GM12878 (cell line): ENCODE data around the gene FLT1. TPM values are rescaled to one million over a fixed set of nuclear protein-coding genes. Genes with fewer than 3 reads are reported as not detected.

Source experiments
- ATAC-seq: fragments of 200-7000 bp; cut with Tn5 transposase; 3 replicates; pipeline ENCODE4 v1.9.1; 2020; ENCODE audit warnings: mild to moderate bottlenecking, moderate library complexity
- BruUV-seq: library from RNA; stranded (reverse); fragments of 400-500 nt; replicated peaks from 2 replicates; lab custom pipeline; 2021; lab: Mats Ljungman, UMichigan
- CTCF ChIA-PET: fragments of 300-600 bp; sonication (Branson Sonifier 250); formaldehyde crosslinking; extraction: SDS; loops from one replicate; lab custom pipeline; 2021; ENCODE audit warnings: inconsistent platforms; lab: Yijun Ruan, JAX
- POLR2A ChIA-PET: fragments of 350-600 bp; formaldehyde crosslinking; extraction: SDS; loops from one replicate; lab custom pipeline; 2021; ENCODE audit warnings: inconsistent platforms; lab: Charles Lee
- RAD21 ChIA-PET: fragments of 300-600 bp; sonication (Branson Sonifier 250); formaldehyde crosslinking; loops from one replicate; lab custom pipeline; 2023; ENCODE audit warnings: antibody characterized with exemption; ENCODE audit not compliant: unreplicated experiment; lab: Charles Lee
- SMC1A ChIA-PET: fragments of 300-600 bp; sonication (Branson Sonifier 250); formaldehyde crosslinking; loops from one replicate; lab custom pipeline; 2023; ENCODE audit not compliant: unreplicated experiment, uncharacterized antibody; lab: Charles Lee
- DNase-seq: peaks from one replicate; pipeline ENCODE4 v3.0.0-alpha.2; 2011; ENCODE audit warnings: low read depth, low spot score
- FAIRE-seq: peaks from 3 replicates; lab custom pipeline; 2011; peaks lifted over from hg19 to GRCh38; lab: Jason Lieb, UNC
- H2AFZ ChIP-seq: 2 replicates; pipeline ENCODE4 v1.6.0; 2011; ENCODE audit warnings: low read depth, low read length, control low read depth; ENCODE audit not compliant: control insufficient read depth
- H3K27ac ChIP-seq: 2 replicates; pipeline ENCODE4 v1.5.1; 2011; ENCODE audit warnings: control low read depth; ENCODE audit not compliant: control insufficient read depth, insufficient read depth
- H3K27me3 ChIP-seq, 2 experiments: replicated peaks in 1 of 2; 2 replicates each; pipeline versions ENCODE4 v1.6.0 to v1.6.1; 2011; ENCODE audit warnings: low read length in 1 of 2; ENCODE audit not compliant: control insufficient read depth in 2 of 2, insufficient read depth in 2 of 2
- H3K36me3 ChIP-seq, 2 experiments: 2 replicates each; pipeline ENCODE4 v1.5.1; 2011; ENCODE audit warnings: low read length in 1 of 2; ENCODE audit not compliant: control insufficient read depth in 2 of 2, insufficient read depth in 2 of 2
- H3K4me1 ChIP-seq: 2 replicates; pipeline ENCODE4 v1.6.1; 2011; ENCODE audit warnings: mild to moderate bottlenecking, low read length, moderate library complexity, mixed read lengths; ENCODE audit not compliant: control insufficient read depth, insufficient read depth
- H3K4me2 ChIP-seq: 2 replicates; pipeline ENCODE4 v1.6.0; 2011; ENCODE audit warnings: control low read depth; ENCODE audit not compliant: control insufficient read depth, insufficient read depth
- H3K4me3 ChIP-seq: fragments of 200-600 bp; sonication (generic); 2 replicates; pipeline ENCODE4 v1.5.1; 2016
- H3K79me2 ChIP-seq: 2 replicates; pipeline ENCODE4 v1.6.0; 2011; ENCODE audit warnings: low read length; ENCODE audit not compliant: control insufficient read depth, insufficient read depth
- H3K9ac ChIP-seq: 2 replicates; pipeline ENCODE4 v1.8.0; 2011; ENCODE audit warnings: low read length, control low read depth, mixed read lengths; ENCODE audit not compliant: control insufficient read depth, insufficient read depth
- H3K9me3 ChIP-seq: replicated peaks from 3 replicates; pipeline ENCODE4 v1.5.1; 2011; ENCODE audit warnings: mild to moderate bottlenecking, low read length; ENCODE audit not compliant: control insufficient read depth, insufficient read depth
- H4K20me1 ChIP-seq: 2 replicates; pipeline ENCODE4 v1.6.0; 2011; ENCODE audit not compliant: control insufficient read depth, insufficient read depth
- CREB1 ChIP-seq: IDR thresholded peaks from 2 replicates; pipeline ENCODE4 v1.6.1; 2012; ENCODE audit warnings: low read depth, mild to moderate bottlenecking, inconsistent platforms
- FOXM1 ChIP-seq: IDR thresholded peaks from 2 replicates; pipeline ENCODE4 v1.6.1; 2012; ENCODE audit warnings: low read depth, mild to moderate bottlenecking, inconsistent platforms, low read length, moderate library complexity
- RB1 ChIP-seq: fragments of 450-650 bp; formaldehyde crosslinking; IDR thresholded peaks from 2 replicates; pipeline ENCODE4 v1.6.1; 2017; ENCODE audit warnings: mild to moderate bottlenecking, borderline replicate concordance
- SIX5 ChIP-seq: IDR thresholded peaks from 2 replicates; pipeline ENCODE4 v1.6.1; 2011; ENCODE audit warnings: mild to moderate bottlenecking, low read depth, low read length, moderate library complexity; ENCODE audit not compliant: severe bottlenecking
- TBL1XR1 ChIP-seq: IDR thresholded peaks from 2 replicates; pipeline ENCODE4 v1.6.1; 2012; ENCODE audit warnings: low read depth, low read length, improper control_type of control experiment
- WGBS: methylation state at CpG from one replicate; pipeline ENCODE4 v1.1.6; 2016; ENCODE audit warnings: low lambda C conversion rate; ENCODE audit not compliant: insufficient replicate concordance, insufficient coverage; ENCODE audit errors: missing lambda C conversion rate; 5-methylcytosine and 5-hydroxymethylcytosine counted together
- in situ Hi-C: fragments of 300-500 bp; cut with MboI; formaldehyde crosslinking; loops from 9 replicates; pipeline ENCODE4 v1.14.3; 2018; ENCODE audit warnings: mixed read lengths
- intact Hi-C: fragments of 100-400 bp; cut with micrococcal nuclease; formaldehyde crosslinking; loops from one replicate; pipeline ENCODE4 v1.14.2; 2022; ENCODE audit not compliant: unreplicated experiment
- polyA plus RNA-seq, 11 experiments: library from polyadenylated mRNA; depleted of rRNA in 4 of 11; unstranded in 6 of 11; stranded (reverse) in 5 of 11; fragments of >200 nt; fragmentation: Nextera tagmentation in 4 of 11; fragmentation: Illumina TruSeq in 1 of 11; extraction: Ambion mirVana in 4 of 11; extraction: Trizol in 1 of 11; gene quantifications; 1 replicate in 1 of 11; 2 replicates in 10 of 11; pipeline versions ENCODE4 v1.2.1 to v1.2.3, GENCODE V29; 2011 to 2016; ENCODE audit warnings: inconsistent platforms in 2 of 11, missing spikeins in 2 of 11, low read depth in 1 of 11
- total RNA-seq, 4 experiments: library from RNA; depleted of rRNA in 3 of 4; stranded (reverse); fragments of >200 nt in 3 of 4; fragmentation: Illumina TruSeq in 1 of 4; extraction: Trizol in 1 of 4; gene quantifications; 2 replicates each; pipeline versions ENCODE4 v1.2.1 to v1.2.3, GENCODE V29; 2013 to 2021
- TF ChIP-seq, protein P1 (sequence below): IDR thresholded peaks from 2 replicates; pipeline ENCODE4 v1.6.1; 2012; ENCODE audit warnings: low read depth, low read length, improper control_type of control experiment

Gene FLT1
- total and polyA plus RNA-seq, 10 of the 15 experiments (the other 5 are each of a cell fraction or from before 2014, with no cell fraction given) = 0.55 to 5.6 (median 0.84) TPM

- WGBS = 97% methylated on average over 4 of the region's 4 CpGs
- no peak for DNase-seq
- ATAC-seq = no peak
- CTCF ChIA-PET = interaction anchor here (0.6 to 2.3 kb wide), 3 partner anchors 40 to 313 kb away, joined by 3 to 6 read pairs (median 3); no protein-coding TSS in a partner anchor
- no peak overlapping the region for H2AFZ ChIP-seq
- H3K9ac ChIP-seq = no peak overlapping the region
- H3K4me3 ChIP-seq = no peak overlapping the region
- SMC1A ChIA-PET = interaction anchor here (0.7 to 2.6 kb wide), 4 partner anchors 10 to 175 kb away, joined by 3 to 10 read pairs (median 9); no protein-coding TSS in a partner anchor
- peaks cover 0 to 4% of the 10 kb centered on the region in 2 experiments; a peak in 1 of 4 replicates for H3K36me3 ChIP-seq
- H3K4me2 ChIP-seq = no peak overlapping the region
- FAIRE-seq = no peak
- POLR2A ChIA-PET = interaction anchor here (0.6 kb wide), 1 partner anchor 31 kb away, joined by 9 read pairs; no protein-coding TSS in a partner anchor
- intact Hi-C loops (no loop called here), in situ Hi-C loops (no loop called here)
- no peaks in the 10 kb centered on the region for H4K20me1 ChIP-seq
- no peaks in the 10 kb centered on the region; the same call in 1 of the 2 replicates for H3K79me2 ChIP-seq
- H3K9me3 ChIP-seq = no peaks in the 10 kb centered on the region; the same call in 2 of the 3 replicates
- peaks cover 31% of the 10 kb centered on the region for H3K4me1 ChIP-seq
- TF ChIP-seq RB1 (no peak), TBL1XR1 (no peak), CREB1 (no peak), SIX5 (no peak), FOXM1 (no peak)
- TF ChIP-seq, protein P1, sequence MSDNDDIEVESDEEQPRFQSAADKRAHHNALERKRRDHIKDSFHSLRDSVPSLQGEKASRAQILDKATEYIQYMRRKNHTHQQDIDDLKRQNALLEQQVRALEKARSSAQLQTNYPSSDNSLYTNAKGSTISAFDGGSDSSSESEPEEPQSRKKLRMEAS = no peak
- BruUV-seq = no TSS peak
- no peaks in the 10 kb centered on the region for H3K27me3 ChIP-seq
- RAD21 ChIA-PET = interaction anchor here (0.7 to 1.6 kb wide), 3 partner anchors 59 to 370 kb away, joined by 3 to 7 read pairs (median 3); no protein-coding TSS in a partner anchor
- no peak overlapping the region for H3K27ac ChIP-seq
Observed at GRCh38 chr13:28426381-28426780, 68.5 kb downstream of the FLT1 start.
